GM19324 (cell line): ENCODE data around the gene POSTN.
"Not testable (repeated sequence)": the region's sequence is repeated elsewhere in the genome, so short reads cannot be mapped to it uniquely, and the experiment has no call there.

Source experiments
- ATAC-seq: cut with Tn5 transposase; IDR thresholded peaks from one replicate; pipeline ENCODE4 v1.9.1; 2021; ENCODE audit warnings: mild to moderate bottlenecking, moderate library complexity; ENCODE audit not compliant: unreplicated experiment, low FRiP score

The POSTN gene

GRCh38 chr13:37599519-37599918 is 951 bp upstream of the POSTN start:
- ATAC-seq, result no peak

GRCh38 chr13:37597477-37598025 is 1.0 kb downstream of the POSTN start:
- ATAC-seq, result no peak

- no peak for ATAC-seq
These were observed 1.8 kb downstream of the POSTN start for GRCh38 chr13:37596805-37597204.

DNA sequence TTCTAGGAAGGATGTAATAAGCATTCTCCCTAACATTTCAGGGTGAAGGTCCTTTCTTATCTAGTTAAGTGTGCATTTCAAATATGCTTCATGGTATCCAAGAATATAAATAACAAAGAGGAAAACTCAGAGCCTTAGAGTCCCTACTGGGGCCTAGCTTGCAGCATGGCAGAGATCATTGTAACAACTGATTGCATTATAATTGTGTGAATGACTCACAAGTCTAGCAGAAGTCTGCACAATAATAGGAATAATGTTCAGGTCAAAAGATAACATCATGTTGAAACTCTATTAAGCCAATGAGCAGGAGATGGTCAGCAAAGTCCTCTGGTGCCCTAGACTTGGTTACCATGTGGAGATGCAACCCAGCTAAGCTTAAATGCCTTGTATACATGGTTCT is 3.4 kb downstream of the POSTN start:
- ATAC-seq, result no peak

DNA sequence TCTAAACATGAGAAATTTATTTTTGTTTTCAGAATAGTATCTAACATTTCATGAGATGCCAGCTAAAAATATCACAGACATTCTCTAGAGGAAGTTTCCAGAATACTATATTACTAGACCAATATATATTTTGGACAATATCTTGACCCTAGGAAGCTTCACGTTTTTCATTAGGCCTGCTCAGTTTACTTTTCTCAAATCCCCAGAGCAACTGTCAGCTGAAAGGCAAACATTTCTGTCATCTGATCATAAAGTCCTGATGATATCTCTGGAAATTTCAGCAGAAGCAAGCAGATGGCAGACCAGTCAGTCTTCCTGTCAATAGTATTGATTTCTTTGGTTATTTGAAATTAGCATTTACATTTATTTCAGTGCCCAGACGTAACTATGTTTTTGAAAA is 4.0 kb downstream of the POSTN start:
- no peak for ATAC-seq

DNA sequence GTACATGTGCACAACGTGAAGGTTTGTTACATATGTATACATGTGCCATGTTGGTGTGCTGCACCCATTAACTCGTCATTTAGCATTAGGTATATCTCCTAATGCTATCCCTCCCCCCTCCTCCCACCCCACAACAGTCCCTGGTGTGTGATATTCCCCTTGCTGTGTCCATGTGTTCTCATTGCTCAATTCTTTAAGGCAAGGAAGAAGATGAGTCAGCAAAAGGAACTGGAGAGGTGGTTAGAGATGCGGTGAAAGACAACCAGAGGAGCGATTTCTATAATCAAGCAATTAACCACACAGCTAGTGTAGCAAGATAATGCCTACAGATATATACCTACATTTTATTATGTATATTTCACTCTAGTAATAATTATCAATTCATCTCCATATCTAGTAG is 9.2 kb downstream of the POSTN start:
- not testable (repeated sequence) for ATAC-seq

GRCh38 chr13:37587236-37587635 is 11.3 kb downstream of the POSTN start:
- ATAC-seq, result no peak

GRCh38 chr13:37586164-37586563 is 12.4 kb downstream of the POSTN start:
- ATAC-seq, result no peak

- ATAC-seq, result no peak
These were observed 13.0 kb downstream of the POSTN start for GRCh38 chr13:37585541-37585940.

- ATAC-seq, result no peak
These were observed 22.0 kb downstream of the POSTN start for GRCh38 chr13:37576601-37577000.

DNA sequence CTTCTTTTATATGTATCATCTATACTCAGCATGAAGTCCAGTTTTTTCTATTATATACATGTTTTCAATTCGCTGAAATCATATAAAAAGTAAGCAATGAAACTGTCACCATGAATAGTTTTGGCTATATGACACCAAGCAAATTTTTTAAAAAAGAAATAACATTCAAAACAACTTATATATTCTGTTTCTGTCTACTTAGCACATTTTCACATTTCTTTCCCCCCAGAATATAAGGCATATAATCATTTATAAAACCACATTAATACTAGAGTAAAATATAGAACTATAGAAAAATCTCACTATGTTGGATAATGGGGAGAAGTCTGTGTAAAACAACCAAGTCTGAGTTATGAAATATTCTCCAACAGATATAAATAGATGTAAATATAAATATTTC is 33.1 kb downstream of the POSTN start:
- ATAC-seq, result no peak

DNA sequence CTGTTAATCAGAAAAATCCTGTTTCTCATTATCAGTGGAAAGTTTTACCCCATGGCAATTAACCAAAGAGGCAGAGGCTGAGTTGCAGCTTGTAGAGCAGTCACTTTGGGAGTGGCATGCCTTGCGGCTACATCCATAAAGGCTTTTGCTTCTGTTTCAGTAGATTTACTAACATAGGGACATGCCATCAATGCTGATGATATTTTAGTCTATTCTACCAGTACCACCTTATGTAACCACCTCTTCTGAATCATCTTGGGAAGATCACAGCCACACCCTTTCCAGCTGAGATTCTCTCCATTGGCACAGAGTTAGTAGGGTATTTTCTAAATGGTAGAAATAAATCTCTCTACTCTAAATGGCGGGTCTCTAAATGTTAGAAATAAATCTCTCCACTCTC is 37.5 kb downstream of the POSTN start:
- no peak for ATAC-seq

GRCh38 chr13:37560526-37560925 is 38.0 kb downstream of the POSTN start:
- ATAC-seq, result no peak

DNA sequence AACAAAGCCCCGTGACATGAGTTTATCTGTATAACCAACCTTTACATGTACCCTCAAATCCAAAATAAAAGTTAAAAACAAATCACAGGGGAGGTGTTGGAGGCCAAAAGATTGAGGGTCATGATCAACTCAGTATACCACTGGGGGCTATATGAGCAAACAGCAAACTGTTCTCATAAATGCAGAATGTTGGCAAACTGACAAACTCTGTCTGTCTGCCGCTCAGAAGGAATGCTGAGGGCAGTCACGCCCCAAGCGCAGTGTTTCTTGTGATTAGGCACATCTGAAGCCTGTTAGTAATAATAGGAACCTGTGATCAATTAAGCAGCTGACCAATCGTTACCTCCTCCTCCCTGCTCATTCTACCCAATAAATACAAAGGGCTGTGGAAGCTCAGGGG is 39.8 kb downstream of the POSTN start:
- not testable (repeated sequence) for ATAC-seq

GRCh38 chr13:37546087-37546486 is 52.5 kb downstream of the POSTN start:
- no peak for ATAC-seq

DNA sequence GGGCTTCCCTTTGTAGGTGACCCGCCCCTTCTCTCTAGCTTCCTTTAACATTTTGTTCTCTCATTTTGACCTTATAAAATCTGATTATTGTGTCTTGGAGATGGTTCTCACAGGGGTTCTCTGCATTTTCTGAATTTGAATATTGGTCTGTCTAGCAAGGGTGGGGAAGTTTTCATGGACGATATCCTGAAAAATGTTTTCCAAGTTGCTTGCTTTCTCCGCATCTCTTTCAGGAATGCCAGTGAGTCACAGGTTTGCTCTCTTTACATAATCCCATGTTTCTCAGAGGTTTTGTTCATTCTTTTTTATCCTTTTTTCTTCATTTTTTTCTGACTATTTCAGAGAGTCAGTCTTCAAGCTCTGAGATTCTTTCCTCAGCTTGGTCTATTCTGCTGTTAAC is 53.6 kb downstream of the POSTN start:
- ATAC-seq, result no peak

GRCh38 chr13:37539976-37540605 is 58.5 kb downstream of the POSTN start:
- no peak for ATAC-seq

- ATAC-seq, result no peak
These were observed 59.4 kb downstream of the POSTN start for GRCh38 chr13:37539170-37539569.

- ATAC-seq, result no peak
These were observed 63.1 kb downstream of the POSTN start for GRCh38 chr13:37535501-37535900.

GRCh38 chr13:37534676-37535075 is 63.9 kb downstream of the POSTN start:
- ATAC-seq, result no peak

DNA sequence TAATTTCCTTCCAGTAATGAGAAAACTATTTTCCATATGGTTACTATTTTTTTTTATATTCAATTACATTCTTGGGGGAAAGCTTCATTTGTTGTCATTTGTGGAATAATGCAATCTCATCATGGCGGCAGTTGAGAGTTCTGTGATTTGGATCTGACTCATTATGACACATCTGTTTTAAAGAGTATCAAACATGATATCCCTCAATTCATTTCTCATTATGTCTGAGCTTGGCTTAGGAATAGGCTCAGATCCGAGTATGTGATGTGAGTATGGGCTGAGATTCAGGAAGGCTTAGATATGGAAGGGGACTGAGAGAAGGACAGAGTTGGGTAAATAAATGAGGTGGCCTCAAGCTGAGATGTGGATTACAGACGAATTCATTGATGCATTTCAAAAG is 64.4 kb downstream of the POSTN start:
- no peak for ATAC-seq

- no peak for ATAC-seq
These were observed 67.5 kb downstream of the POSTN start for GRCh38 chr13:37531049-37531448.
